HG02571 (cell line): ENCODE results near the gene AGAP1.

Experiments
- ATAC-seq: cut with Tn5 transposase; IDR thresholded peaks from one replicate; pipeline ENCODE4 v1.9.1; 2021; ENCODE audit warnings: mild to moderate bottlenecking, moderate library complexity; ENCODE audit not compliant: unreplicated experiment

AGAP1 gene

GRCh38 chr2:235952714-235953113 is 458.9 kb downstream of the AGAP1 start:
- no peak for ATAC-seq

DNA sequence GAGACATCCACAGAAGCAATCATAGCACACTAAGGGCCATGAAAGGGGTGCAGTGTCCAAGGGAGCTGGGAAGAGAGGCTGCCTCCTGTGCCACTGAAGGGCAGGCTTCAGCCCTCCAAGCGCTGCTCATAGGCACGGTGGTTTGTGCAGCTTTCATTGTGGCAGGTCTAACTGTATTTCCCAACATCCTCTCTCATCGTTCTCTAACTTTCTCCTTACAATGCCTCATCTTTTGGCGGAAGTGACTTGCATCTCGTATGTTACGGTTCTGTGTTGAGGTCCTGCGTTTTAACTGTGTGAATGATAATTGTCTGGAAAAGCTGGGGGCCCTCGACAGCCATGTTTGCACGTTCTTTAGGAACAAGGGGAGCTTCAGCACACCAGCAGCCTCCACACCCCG is 460.4 kb downstream of the AGAP1 start:
- ATAC-seq: no peak

DNA sequence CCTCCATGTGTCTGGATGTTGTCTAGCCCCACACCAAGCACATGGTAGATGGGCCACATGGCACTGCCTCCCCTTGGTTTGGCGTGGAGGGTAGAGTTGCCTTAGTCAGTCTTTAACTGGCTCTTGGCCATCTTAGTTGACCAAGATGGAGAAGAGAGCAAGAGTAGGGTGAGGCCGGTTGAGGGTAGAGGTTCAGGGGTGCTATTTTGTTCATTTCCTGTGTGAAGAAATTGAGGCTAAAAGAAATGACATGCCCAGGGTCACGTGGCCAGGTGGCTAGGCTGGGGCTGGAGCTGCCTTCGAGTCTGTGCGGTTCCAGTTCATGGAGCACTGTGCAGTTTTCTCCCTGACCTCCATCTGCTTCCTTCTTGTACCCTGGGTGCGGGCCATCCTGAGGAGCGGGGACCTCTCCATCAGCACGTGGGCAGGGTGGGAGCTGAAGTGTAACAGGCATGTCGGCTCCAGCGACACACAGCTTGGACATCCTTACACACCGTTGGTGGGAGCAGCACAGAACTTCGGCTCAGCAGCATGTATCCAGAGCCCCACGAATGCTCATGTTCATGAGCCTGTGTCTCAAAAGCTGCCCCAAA is 461.1 kb downstream of the AGAP1 start:
- ATAC-seq: no peak

DNA sequence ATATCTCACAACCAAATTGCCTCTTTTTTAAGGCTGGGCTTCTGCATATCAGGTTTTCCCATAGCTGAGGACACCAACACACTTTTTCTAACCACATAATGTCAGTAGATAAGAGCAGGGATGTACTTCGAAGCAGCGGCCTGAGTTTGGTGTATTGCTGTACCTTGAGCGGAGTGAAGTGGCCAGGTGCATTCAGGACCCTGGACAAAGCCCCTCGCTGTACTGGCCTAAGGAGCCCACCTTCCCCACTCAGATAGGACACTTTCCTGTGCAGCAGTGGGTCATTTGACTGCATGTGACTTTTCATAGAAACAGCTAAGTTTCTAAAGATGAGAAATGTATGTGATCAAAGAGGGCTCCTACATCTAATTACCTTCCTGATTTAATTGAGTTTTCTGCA is 461.8 kb downstream of the AGAP1 start:
- ATAC-seq: no peak

DNA sequence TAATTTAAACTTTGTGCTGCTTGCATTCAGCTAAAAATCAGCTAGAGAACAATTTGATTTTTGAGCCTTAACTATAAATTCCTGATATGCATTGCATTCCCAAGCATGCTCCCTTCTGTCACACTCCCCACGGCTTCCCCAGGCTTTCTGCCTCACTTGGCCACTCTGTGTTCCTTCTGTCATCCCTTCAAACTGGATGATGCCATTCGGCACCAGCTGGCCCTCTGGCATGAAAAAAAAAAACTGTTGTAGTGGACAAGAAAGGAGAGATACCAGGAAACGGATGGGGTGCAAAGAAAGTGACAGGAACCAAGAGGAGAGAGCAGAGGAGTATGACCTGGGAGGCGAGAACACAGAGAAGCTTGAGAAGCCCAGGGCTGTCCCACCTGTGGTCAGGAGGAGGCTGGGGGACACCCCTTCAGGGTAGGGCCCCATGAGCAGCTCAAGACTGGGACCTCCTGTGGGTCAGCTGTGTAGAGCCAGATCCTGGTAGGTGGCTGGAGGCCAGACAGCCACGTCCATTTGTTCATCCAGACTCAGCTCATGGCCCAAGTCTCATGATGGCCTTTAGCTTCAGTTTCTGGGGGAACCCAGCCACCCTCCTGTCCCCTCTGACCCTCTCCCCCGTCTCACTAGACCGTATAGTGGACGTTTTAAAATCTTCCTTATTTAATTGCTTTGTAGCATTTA is 462.6 kb downstream of the AGAP1 start:
- ATAC-seq: no peak

GRCh38 chr2:235957251-235957650 is 463.4 kb downstream of the AGAP1 start:
- no peak for ATAC-seq

DNA sequence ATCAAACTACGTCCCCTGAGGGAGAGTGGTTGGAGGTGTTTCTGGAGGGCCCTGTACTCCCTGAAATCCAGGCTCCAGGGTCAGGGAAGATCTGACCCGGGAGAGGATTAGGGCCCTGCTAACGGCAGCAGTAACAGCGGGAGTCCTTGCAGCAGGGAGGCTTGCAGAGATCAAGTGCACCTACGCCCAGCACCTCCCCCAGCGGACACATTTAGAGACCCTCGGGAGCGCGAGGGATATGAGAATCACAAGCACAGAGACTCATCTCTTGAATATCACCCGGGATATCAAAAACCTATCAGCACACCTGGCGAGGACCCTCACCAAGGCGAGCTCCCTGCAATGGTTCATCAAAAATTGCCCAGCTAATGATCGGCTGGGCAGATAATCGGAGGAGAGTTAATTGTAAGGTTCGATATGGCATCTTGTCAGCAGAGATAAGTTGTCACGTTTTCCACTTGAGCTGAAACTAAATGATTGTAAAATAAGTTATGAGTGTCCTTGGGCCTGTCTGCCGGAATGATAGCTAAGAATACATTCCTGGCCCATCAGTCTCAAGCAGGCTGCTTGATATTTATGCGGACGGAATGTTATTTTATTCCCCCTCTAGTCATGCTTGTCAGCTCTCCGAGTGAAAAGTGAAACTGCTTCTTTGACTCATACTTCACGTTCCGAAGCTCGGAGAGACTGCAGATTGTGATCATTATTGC is 464.5 kb downstream of the AGAP1 start:
- ATAC-seq: no peak

GRCh38 chr2:235958931-235959410 is 465.1 kb downstream of the AGAP1 start:
- ATAC-seq: no peak

DNA sequence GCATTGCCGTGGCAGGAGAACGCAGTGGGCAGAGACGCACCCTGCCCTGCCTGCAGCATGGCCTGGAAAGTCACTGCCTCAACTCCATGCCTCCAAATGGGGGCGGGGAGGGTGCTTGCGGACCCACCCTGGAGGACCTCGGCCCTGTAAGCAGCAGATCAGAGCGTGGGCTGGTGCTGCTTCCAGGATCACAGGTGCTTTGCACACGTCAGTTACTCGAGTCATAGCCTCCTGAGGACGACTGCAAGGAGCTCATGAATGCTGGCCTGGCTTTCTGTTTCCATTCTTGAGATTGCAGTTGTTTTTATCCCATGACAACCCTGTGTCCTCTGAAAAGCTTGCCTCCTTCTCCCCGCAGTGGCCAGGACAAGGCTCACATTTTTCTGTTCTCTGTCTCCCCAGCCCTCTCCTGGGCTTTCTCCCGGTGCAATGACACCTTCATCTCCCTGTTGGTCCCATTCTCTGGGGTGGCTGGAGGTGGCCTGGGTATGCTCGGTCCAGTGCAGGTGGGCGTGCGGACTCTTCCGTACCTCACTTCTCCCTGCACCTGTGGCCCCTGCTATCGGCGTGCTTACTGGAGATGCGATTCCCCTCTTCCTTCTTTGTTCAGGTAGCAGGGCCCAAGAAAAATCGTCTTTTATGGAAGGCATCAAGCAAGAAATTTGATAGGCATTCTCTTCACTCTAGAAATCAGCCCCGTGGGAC is 466.3 kb downstream of the AGAP1 start:
- no peak for ATAC-seq

GRCh38 chr2:235960716-235961640 is 467.1 kb downstream of the AGAP1 start:
- no peak for ATAC-seq

- ATAC-seq: no peak
Measured at GRCh38 chr2:235961711-235962110, 467.9 kb downstream of the AGAP1 start.

DNA sequence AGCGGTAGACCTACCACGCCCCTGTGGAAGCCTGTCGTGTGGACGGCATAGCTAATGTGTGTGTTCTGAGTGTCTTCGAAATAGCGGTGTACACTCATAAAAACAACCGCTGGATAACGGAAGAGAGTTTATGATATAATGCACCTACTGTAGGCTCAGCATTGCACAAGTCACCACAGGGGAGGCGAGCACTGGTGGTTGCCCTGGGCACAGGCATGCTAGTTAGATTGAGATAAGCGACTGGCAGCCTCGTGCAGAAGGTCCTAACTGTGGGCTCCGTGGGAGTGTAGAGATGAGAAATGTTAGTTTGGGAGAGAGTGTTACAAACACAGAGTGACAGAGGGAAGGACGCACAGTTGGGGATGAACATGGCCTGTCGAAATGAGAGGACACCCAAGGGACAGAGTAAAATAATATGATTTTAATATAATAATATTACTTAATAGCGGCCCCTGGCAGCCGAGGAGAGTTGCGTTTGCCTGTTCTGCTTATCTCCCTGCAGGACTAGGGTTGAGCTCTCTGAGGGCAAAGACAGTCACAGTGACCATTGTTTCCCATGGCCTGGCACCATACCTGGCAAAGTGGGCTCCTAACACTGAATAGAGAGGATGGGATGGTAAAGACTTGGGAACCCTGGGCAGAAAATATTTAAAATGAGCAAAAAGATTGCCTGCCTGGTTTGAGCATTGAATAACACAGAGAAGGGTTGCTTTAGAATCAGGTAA is 470.2 kb downstream of the AGAP1 start:
- ATAC-seq: no peak

GRCh38 chr2:235964787-235965390 is 471.0 kb downstream of the AGAP1 start:
- ATAC-seq: no peak

- no peak for ATAC-seq
Measured at GRCh38 chr2:235966396-235966795, 472.6 kb downstream of the AGAP1 start.

- ATAC-seq: no peak
Measured at GRCh38 chr2:235966932-235967757, 473.3 kb downstream of the AGAP1 start.

DNA sequence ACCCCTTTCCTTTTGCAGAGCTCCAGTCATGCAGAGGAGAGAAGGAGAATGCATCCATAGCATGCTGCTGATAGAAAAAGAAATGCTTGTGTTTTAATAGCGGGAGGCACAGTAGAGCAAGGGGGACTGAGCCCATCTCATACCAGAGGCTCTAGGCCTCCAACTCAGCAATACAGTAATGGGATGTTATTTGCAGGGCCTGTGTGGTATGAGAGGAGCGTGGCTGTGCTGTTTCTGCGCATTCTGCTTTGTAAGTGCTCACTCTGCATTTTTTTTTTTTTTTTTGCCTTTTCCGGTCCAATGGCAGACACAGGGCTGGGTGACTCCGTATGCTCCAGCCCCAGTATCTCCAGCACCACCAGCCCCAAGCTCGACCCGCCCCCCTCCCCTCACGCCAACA is 474.3 kb downstream of the AGAP1 start:
- no peak for ATAC-seq

DNA sequence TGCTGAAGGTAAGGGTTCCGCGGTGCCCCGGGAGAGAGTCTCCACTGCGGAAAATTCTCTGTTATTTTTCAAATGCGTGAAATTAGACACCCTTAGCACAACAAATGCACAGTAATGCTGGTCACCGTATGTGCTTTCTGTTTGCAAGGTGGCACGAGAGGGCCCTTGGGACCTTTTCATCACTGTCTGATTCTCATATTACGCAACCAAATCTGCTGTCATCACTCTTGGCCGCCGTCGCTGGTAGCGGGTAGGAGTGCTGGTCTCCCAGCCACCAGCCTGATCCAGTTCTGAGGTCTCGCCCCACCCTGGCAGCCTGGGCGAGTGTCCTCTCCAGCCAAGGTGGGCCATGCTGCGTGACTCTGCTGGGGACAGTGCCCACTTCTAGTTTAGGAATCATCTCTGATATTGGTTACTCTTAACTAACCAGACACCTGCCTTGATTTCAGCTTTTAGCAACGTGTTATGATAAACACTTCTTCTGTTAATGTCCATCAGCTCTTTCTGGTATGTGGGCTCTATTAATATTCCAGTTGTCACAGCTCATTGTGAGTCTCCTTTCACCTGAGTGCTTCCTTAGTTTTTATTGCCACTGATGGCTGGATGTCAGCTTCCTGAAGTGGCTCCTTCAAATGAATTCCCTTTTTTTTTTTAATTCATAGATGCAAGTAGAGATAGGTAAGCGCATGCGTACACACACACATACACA is 474.9 kb downstream of the AGAP1 start:
- no peak for ATAC-seq
